ENCODE data around the gene DDC.

DDC gene

DNA sequence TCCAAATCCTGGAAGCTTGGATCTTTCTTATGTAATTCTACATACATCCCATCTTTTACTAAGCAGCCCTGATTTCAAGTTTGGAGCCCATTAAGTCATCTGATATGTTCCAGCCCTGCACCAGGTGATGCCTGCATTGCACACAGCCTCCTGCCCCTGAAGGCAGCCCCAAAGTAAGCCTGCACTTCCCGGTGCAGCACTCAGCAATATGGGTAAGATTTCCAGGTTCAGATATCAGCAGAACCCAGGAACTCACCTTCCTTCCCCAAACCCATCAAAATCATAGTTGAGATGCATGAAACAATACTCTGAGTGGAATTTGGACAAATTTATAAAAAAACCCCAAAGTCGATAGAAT is 333 bp upstream of the DDC start:
- Histone ChIP-seq H3K27me3 (ENCODE audit: insufficient read depth, low read length) (no peaks in the 10 kb centered on the region), H3K4me1 (ENCODE audit: control insufficient read depth in 1 of 2, insufficient read depth in 2 of 2, low read length in 2 of 2) (no peaks in the 10 kb centered on the region), H4K8ac (ENCODE audit: low read depth, low read length) (no peak overlapping the region), H3K9ac (ENCODE audit: low read length) (no peak overlapping the region), H3K9me3 (ENCODE audit: insufficient read depth, low read depth, low read length) (peaks cover 4% of the 10 kb centered on the region), H3K4me3 (ENCODE audit: low read depth, low read length) (no peak overlapping the region), H2AFZ (ENCODE audit: insufficient read depth, low read length, poor library complexity) (no peak overlapping the region), H3K18ac (ENCODE audit: low read length) (no peak overlapping the region), H2BK12ac (ENCODE audit: low read length) (no peak overlapping the region), H4K91ac (ENCODE audit: low read depth, low read length) (no peak overlapping the region), H2BK5ac (ENCODE audit: low read depth, low read length, poor library complexity) (no peak overlapping the region), H3K27ac (ENCODE audit: low read depth, low read length) (no peak overlapping the region), H3K79me2 (ENCODE audit: control insufficient read depth, insufficient read depth, low read length, poor library complexity) (no peaks in the 10 kb centered on the region), H3K36me3 (ENCODE audit: control insufficient read depth in 1 of 2, insufficient read depth in 2 of 2, low read length in 2 of 2) (no peaks in the 10 kb centered on the region), H3K4ac (ENCODE audit: low read depth, low read length) (no peak overlapping the region), H3K4me2 (ENCODE audit: low read length) (no peak overlapping the region), H3K23ac (ENCODE audit: low read length) (no peak overlapping the region), H2BK120ac (ENCODE audit: insufficient read depth, low read length, poor library complexity) (no peak overlapping the region), H4K12ac (ENCODE audit: low read depth, low read length) (no peak overlapping the region), H2AK5ac (ENCODE audit: low read length) (no peak overlapping the region), H3K79me1 (ENCODE audit: low read length) (no peaks in the 10 kb centered on the region), H3K14ac (ENCODE audit: low read length) (no peak overlapping the region)
- DNase-seq, result no peak
- WGBS (ENCODE audit: extremely low coverage, insufficient coverage, insufficient read length), result no CpG with 5 or more reads among the region's 2 CpGs

DNA sequence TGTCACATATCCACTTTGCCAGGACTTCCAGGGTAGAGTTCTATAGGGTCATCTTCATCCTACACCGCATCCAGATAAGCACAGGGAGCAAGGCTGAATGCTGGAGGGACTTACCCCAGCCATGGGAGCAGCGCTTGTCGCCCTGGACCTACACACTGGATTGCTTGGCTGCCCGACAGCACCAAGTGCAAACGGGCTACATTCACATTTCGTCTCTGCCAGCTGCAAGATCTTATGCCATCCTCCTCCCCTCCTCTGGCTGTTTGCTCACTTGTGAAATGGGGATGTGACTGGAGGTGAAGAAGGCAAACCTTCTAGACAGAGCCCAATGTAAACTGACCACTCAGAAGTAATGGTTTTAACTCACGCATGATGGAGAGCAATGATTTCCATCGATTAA is 1.0 kb downstream of the DDC start:
- Histone ChIP-seq H4K91ac (ENCODE audit: low read depth, low read length) (no peak overlapping the region), H3K79me1 (ENCODE audit: low read length) (no peaks in the 10 kb centered on the region), H2BK120ac (ENCODE audit: insufficient read depth, low read length, poor library complexity) (no peak overlapping the region), H3K23ac (ENCODE audit: low read length) (no peak overlapping the region), H3K4me2 (ENCODE audit: low read length) (no peak overlapping the region), H3K4me3 (ENCODE audit: low read depth, low read length) (no peak overlapping the region), H3K27me3 (ENCODE audit: insufficient read depth, low read length) (no peaks in the 10 kb centered on the region), H3K18ac (ENCODE audit: low read length) (no peak overlapping the region), H3K14ac (ENCODE audit: low read length) (no peak overlapping the region), H3K79me2 (ENCODE audit: control insufficient read depth, insufficient read depth, low read length, poor library complexity) (no peaks in the 10 kb centered on the region), H2AFZ (ENCODE audit: insufficient read depth, low read length, poor library complexity) (no peak overlapping the region), H3K9ac (ENCODE audit: low read length) (no peak overlapping the region), H4K12ac (ENCODE audit: low read depth, low read length) (no peak overlapping the region), H2BK12ac (ENCODE audit: low read length) (no peak overlapping the region), H4K8ac (ENCODE audit: low read depth, low read length) (no peak overlapping the region), H3K27ac (ENCODE audit: low read depth, low read length) (no peak overlapping the region), H2BK5ac (ENCODE audit: low read depth, low read length, poor library complexity) (no peak overlapping the region), H2AK5ac (ENCODE audit: low read length) (no peak overlapping the region), H3K4me1 (ENCODE audit: control insufficient read depth in 1 of 2, insufficient read depth in 2 of 2, low read length in 2 of 2) (no peaks in the 10 kb centered on the region), H3K36me3 (ENCODE audit: control insufficient read depth in 1 of 2, insufficient read depth in 2 of 2, low read length in 2 of 2) (no peaks in the 10 kb centered on the region), H3K4ac (ENCODE audit: low read depth, low read length) (no peak overlapping the region), H3K9me3 (ENCODE audit: insufficient read depth, low read depth, low read length) (peaks cover 4% of the 10 kb centered on the region)
- no CpG with 5 or more reads among the region's 8 CpGs for WGBS (ENCODE audit: extremely low coverage, insufficient coverage, insufficient read length)
- no peak for DNase-seq

DNA sequence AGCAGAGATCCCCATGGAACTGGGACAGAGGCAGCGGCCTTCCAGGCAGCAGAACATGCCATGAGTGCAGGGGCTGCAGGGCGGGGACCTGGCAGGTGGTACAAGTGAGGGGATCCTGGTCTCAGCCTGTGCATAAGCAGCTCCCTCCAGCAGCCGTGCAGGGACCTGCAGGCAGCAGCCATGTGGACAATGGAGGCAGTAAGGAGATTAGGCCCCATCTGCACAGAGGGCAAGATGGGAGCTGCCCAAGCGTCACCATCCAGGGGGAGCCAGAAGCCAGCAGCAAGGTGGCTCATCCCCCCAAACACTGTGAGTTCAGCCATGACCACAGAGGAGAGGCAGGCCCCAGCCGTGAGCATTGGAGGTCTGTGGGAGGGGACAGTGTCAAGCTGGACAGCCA is 3.1 kb downstream of the DDC start:
- no CpG with 5 or more reads among the region's 5 CpGs for WGBS (ENCODE audit: extremely low coverage, insufficient coverage, insufficient read length)
- Histone ChIP-seq H3K23ac (ENCODE audit: low read length) (no peak overlapping the region), H2AFZ (ENCODE audit: insufficient read depth, low read length, poor library complexity) (no peak overlapping the region), H3K14ac (ENCODE audit: low read length) (no peak overlapping the region), H3K18ac (ENCODE audit: low read length) (no peak overlapping the region), H3K4ac (ENCODE audit: low read depth, low read length) (no peak overlapping the region), H3K79me2 (ENCODE audit: control insufficient read depth, insufficient read depth, low read length, poor library complexity) (no peaks in the 10 kb centered on the region), H2AK5ac (ENCODE audit: low read length) (no peak overlapping the region), H2BK120ac (ENCODE audit: insufficient read depth, low read length, poor library complexity) (no peak overlapping the region), H3K4me2 (ENCODE audit: low read length) (no peak overlapping the region), H4K12ac (ENCODE audit: low read depth, low read length) (no peak overlapping the region), H2BK12ac (ENCODE audit: low read length) (no peak overlapping the region), H3K27me3 (ENCODE audit: insufficient read depth, low read length) (no peaks in the 10 kb centered on the region), H4K8ac (ENCODE audit: low read depth, low read length) (no peak overlapping the region), H3K27ac (ENCODE audit: low read depth, low read length) (no peak overlapping the region), H3K9ac (ENCODE audit: low read length) (no peak overlapping the region), H3K79me1 (ENCODE audit: low read length) (no peaks in the 10 kb centered on the region), H4K91ac (ENCODE audit: low read depth, low read length) (no peak overlapping the region), H2BK5ac (ENCODE audit: low read depth, low read length, poor library complexity) (no peak overlapping the region), H3K4me1 (ENCODE audit: control insufficient read depth in 1 of 2, insufficient read depth in 2 of 2, low read length in 2 of 2) (no peaks in the 10 kb centered on the region), H3K4me3 (ENCODE audit: low read depth, low read length) (no peak overlapping the region), H3K36me3 (ENCODE audit: control insufficient read depth in 1 of 2, insufficient read depth in 2 of 2, low read length in 2 of 2) (no peaks in the 10 kb centered on the region), H3K9me3 (ENCODE audit: insufficient read depth, low read depth, low read length) (peaks cover 4% of the 10 kb centered on the region)
- no peak for DNase-seq

DNA sequence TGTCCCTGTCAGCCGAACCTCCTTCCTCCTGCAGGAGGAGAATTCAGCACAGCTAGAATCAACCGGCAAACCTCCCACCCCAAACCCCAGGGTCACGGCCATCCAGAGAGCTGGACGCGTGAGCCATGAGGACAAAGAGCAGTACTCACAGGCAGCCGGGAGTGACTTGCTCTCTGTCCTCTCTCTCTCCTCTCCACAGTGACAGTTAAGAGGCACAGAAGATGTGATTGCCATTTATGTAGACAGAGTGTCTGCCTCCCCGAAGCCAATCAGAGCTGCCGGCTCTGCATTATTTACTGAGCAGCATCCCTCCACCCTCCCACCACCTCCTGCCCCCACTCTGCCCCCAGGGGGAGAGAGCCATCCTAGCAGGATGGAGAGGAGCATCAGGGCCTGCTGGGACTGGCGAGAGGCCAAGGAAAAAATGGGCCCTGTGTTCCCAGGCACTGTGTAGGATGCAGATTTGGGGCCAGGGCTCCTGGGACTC is 4.3 kb downstream of the DDC start:
- H2BK12ac ChIP-seq (ENCODE audit: low read length), result no peak overlapping the region
- DNase-seq, result no peak
- H3K4me2 ChIP-seq (ENCODE audit: low read length), result no peak overlapping the region
- H4K8ac ChIP-seq (ENCODE audit: low read depth, low read length), result no peak overlapping the region
- no peak overlapping the region for H3K4ac ChIP-seq (ENCODE audit: low read depth, low read length)
- no peak overlapping the region for H3K14ac ChIP-seq (ENCODE audit: low read length)
- no peak overlapping the region for H2AFZ ChIP-seq (ENCODE audit: insufficient read depth, low read length, poor library complexity)
- H2BK120ac ChIP-seq (ENCODE audit: insufficient read depth, low read length, poor library complexity), result no peak overlapping the region
- H3K4me3 ChIP-seq (ENCODE audit: low read depth, low read length), result no peak overlapping the region
- no peaks in the 10 kb centered on the region for H3K36me3 ChIP-seq (ENCODE audit: control insufficient read depth in 1 of 2, insufficient read depth in 2 of 2, low read length in 2 of 2)
- peaks cover 0 to under 1% of the 10 kb centered on the region in 2 experiments for H3K4me1 ChIP-seq (ENCODE audit: control insufficient read depth in 1 of 2, insufficient read depth in 2 of 2, low read length in 2 of 2)
- peaks cover 2% of the 10 kb centered on the region for H3K9me3 ChIP-seq (ENCODE audit: insufficient read depth, low read depth, low read length)
- no CpG with 5 or more reads among the region's 9 CpGs for WGBS (ENCODE audit: extremely low coverage, insufficient coverage, insufficient read length)
- H2AK5ac ChIP-seq (ENCODE audit: low read length), result no peak overlapping the region
- no peaks in the 10 kb centered on the region for H3K27me3 ChIP-seq (ENCODE audit: insufficient read depth, low read length)
- no peak overlapping the region for H3K23ac ChIP-seq (ENCODE audit: low read length)
- H3K79me1 ChIP-seq (ENCODE audit: low read length), result no peaks in the 10 kb centered on the region
- H3K9ac ChIP-seq (ENCODE audit: low read length), result no peak overlapping the region
- H4K91ac ChIP-seq (ENCODE audit: low read depth, low read length), result no peak overlapping the region
- no peak overlapping the region for H3K27ac ChIP-seq (ENCODE audit: low read depth, low read length)
- H3K79me2 ChIP-seq (ENCODE audit: control insufficient read depth, insufficient read depth, low read length, poor library complexity), result no peaks in the 10 kb centered on the region
- H3K18ac ChIP-seq (ENCODE audit: low read length), result no peak overlapping the region
- H4K12ac ChIP-seq (ENCODE audit: low read depth, low read length), result no peak overlapping the region
- no peak overlapping the region for H2BK5ac ChIP-seq (ENCODE audit: low read depth, low read length, poor library complexity)

Measured in trophoblast cell (in vitro differentiated cells and primary cell).